DMS114 treated with DMSO at 0.1 percent for 48 hours (cell line): ENCODE results near the gene LSS.
"Not testable (repeated sequence)": the region's sequence is repeated elsewhere in the genome, so short reads cannot be mapped to it uniquely, and the experiment has no call there.

Experiments
- DNase-seq: peaks from one replicate; lab custom pipeline; 2025; ENCODE audit not compliant: unreplicated experiment; lab: John Stamatoyannopoulos, UW

The LSS gene

DNA sequence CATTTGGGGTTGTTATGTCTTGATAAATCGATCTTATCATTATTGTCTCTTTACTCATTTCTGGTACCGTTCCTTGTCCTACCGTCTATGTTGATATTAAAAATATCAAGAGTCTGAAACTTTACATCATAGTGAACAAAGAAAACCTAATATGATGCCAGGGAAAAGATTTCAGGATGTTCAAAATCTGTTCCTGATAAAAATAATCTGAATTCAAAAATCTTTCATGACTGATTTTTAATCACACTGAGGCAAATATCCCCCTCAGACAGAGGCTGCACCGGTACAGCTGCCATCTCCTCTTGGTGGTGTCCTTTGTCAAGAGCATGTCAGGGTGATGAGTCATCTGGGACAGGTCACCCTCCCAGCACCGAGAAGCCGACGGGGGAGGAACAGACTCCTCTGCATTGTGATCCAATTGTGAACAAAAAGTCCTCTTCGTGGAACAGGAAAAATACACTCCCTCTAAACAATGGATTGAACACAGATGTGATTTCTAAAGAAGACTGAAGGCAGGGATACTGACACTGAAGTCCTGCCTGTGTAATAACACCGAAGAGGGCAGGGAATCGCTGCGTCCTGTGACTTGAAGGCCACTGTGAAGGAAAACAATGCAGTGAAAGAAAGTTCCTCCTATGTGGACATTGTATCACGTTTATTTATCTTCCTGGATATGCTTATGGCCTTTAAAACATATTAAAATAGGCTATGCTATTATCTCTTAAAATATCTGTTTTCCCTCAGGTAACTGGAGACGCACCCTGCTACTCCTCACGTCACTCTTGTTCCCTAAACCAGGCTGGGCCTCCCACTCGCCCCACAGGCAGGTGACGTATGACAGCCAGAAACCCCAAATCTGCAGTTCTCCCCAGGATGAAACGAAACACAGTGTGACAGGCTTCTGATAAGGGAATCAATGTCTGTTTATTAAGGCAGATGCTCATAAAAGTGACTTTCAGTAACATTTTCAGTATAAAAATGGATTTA is 40.1 kb downstream of the LSS start:
- no peak for DNase-seq

DNA sequence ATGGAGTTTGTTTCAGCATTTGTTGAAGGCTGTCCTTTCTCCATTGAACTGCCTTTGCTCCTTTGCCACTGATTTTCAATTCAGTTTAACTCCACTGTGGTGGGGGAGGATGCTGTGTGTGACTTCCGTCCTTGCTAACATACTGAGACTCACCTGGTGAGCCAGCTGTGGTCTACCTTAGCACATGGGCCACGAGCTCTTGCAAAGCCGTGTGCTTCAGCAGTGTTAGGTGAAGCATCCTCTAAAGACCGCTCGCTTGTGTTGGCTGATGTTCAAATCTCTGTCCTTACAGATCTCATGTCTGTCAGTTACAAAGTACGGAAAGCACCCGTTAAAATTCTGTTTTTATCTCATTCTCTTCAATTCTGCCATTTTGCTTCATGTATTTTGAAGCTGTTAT is 40.8 kb downstream of the LSS start:
- DNase-seq: no peak

- DNase-seq: no peak
Measured at GRCh38 chr21:46187261-46187660, 41.3 kb downstream of the LSS start.

DNA sequence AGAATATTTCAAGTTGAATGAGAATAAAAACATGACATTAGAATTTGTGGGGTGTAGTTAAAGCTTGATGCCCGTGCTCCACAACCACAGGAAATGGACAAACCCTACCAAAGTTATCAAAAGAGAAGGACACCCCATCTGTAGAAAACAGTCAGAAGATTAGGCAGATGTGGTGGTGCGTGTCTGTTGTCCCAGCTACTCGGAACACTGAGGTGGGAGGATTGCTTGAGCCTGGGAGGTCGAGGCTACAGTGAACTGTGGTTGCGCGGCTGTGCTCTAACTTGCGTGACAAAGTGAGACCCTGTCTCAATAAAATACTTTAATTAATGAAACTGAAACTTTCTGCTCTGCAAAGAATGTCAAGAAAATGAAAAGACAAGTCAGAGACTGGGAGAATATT is 42.9 kb downstream of the LSS start:
- DNase-seq: no peak

GRCh38 chr21:46184625-46185555 is 43.7 kb downstream of the LSS start:
- peak; percentile 54 for DNase-seq

- peak; percentile 23 for DNase-seq
Measured at GRCh38 chr21:46183910-46184624, 44.5 kb downstream of the LSS start, which contains the start of gene SPATC1L. Gene SPATC1L, minus strand, starts transcription at chr21:46184459. Its CDS starts 1,643 bp downstream, at chr21:46182816.

- DNase-seq: not testable (repeated sequence)
Measured at GRCh38 chr21:46183337-46183909, 45.2 kb downstream of the LSS start.

DNA sequence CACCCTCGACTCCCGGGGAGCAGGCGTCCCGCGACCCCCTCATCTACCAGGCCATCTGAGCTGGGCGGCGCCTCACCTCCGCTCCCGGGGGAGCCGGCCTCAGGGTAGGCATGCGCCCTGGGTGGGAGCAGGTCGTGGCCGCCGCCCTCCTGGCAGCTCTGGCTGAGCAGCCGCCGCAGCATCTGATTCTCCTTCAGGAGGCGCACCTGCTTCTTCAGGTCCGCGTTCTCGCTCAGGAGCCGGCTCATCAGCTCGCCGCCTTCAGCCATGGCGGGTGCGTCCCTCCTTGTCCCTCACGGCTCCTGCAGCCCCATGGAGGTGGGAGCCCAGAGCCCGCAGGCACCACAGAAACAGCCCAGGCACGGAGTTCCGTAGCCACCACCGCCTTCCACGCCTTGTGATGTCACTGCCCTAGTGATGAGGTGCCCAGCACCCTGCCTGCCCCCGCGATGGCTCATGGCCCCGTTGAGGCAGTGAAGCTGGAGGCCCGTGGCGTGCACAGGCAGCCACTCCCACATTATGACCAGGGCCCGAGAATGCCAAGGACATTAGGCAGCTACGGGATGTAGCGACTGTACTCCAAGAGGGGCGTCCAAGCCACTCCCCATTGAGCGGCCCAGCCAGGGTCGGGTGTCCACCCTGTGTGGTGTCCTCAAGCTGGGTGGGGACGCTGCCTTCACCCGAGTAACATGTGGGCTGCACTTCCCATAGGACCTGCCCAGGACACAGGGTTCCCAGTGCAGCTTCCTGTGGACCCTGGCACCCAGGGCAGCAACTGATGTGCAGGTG is 45.8 kb downstream of the LSS start:
- no peak for DNase-seq

DNA sequence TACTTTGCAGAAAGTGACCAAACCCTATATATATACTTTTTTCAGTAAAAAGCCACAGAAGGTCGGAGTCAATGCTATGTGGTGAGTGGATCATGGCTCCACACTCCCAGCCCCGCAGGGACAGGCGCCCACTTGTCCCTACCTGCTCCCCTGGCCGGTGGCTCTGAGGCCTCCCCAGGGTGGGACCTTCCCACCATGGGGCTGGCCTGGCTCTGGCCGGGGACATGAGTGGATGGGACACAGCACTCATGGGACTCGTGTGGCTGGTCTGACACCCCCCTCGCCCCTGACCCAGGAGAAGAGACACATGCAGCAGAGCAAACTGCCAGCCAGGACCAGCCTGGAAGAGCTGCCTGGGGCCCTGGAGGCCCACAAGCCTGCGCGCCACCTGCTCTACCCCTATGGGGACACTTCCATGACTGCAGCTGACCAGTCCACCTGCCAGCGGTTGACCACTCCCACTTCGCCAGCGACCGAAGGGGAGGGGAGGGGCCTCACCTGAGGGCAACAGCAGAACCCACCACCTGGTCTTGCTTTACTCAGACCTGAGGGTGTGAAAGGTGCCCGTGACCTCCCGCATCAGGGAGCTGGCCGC is 46.5 kb downstream of the LSS start:
- no peak for DNase-seq

DNA sequence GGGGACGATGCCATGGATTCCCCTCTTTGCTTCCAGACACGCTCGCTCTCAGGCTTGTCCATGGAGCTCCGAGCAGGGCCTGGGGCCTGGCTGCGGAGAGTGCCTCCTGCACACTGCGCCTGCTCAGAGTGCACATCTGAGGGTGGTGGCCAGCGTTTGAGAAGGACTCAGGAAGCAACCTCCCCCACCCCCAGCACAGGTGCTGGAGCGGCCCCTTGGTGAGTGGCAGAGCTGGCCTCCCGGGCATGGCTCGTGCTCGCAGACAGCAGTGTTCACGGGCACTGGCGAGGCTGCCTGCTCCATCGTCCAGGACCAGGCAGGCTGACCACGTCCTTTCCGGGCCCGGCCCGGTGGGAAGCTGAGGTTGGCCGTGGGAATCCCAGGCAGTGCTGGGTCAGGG is 47.1 kb downstream of the LSS start:
- DNase-seq: no peak

- no peak for DNase-seq
Measured at GRCh38 chr21:46180778-46181391, 47.7 kb downstream of the LSS start.

- DNase-seq: no peak
Measured at GRCh38 chr21:46180079-46180722, 48.4 kb downstream of the LSS start.

DNA sequence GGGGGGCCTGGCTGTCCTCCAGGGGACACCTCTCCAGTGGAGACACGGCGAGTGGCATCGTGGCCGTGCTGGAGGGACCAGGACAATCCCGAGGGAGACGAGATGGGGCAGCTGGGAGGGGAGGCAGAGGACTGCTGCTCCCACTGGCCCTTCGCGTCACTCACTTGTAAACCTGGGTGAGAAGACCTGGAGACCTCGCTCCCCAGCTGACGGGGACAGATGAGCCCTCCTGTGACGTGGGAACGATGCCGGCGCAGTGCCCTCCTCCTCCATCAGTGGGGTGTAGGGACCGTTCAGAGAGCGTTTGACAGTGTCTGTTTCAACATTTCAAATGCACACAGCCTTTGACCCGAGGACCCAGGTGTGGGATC is 48.9 kb downstream of the LSS start:
- no peak for DNase-seq

DNA sequence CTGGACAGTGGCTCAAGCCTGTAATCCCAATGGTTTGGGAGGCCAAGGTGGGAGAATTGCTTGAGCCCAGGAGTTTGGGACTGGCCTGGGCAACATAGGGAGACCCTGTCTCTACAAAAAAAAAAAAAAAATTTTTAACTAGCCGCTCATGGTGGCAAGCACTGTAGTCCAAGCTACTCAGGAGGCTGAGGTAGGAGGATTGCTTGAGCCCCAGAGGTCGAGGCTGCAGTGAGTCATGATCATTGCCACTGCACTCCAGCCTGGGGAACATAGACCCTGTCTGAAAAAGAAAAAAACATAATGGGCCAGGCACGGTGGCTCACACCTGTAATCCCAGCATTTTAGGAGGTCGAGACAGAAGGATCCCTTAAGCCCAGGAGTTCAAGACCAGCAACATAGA is 49.6 kb downstream of the LSS start:
- DNase-seq: no peak

GRCh38 chr21:46176443-46177129 is 52.0 kb downstream of the LSS start:
- not testable (repeated sequence) for DNase-seq

GRCh38 chr21:46173573-46173972 is 55.0 kb downstream of the LSS start:
- no peak for DNase-seq

DNA sequence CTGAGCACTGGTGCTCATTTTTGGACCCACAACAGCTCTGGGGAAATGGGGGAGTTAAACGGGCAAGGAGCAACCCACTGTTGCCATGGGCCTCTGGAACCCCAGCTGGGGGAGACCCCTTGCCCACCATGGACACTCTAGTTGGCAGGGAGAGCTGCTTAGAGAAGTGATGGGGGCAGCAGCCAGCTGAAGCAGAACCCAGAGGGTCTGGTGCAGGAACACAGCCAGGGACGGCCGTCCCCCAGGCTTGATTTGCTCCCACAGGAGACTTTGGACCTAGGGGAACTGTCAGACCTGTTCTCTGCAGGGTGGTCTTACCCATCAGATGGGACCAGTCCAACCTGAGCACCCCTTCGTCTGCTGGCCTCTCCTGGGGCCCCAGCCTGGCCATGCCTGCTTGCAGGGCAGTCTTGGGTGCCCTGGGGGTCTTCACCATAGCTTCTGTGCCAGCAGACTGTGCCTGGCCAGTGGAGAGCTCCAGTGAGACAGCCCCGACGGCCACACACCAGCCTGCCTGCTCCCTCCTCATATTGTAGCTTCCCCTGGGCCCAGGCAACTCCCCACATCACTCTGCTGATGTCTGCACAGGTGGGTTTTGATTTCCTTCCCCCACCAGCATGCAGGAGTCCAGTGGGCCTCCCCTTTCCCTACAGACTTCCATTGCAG is 55.6 kb downstream of the LSS start:
- DNase-seq: no peak
